ENCODE results near the gene COL11A2.

The COL11A2 gene

GRCh38 chr6:33217681-33218080 lies 25.4 kb upstream of the COL11A2 start:
- TF ChIP-seq CTCF (IDR thresholded peaks at IDR 0.05; ENCODE audit: low read depth, low read length, missing control alignments): no peak
- no peak for DNase-seq (ENCODE audit: extremely low read depth, low read depth)

GRCh38 chr6:33217246-33217645 lies 25.0 kb upstream of the COL11A2 start:
- H3K4me3 ChIP-seq (replicated peaks; ENCODE audit: low read depth, low read length): no peak overlapping the region
- no peak for DNase-seq (ENCODE audit: extremely low read depth, low read depth)
- TF ChIP-seq CTCF (IDR thresholded peaks at IDR 0.05; ENCODE audit: low read depth, low read length, missing control alignments): no peak

More at GRCh38 chr6:33217681-33218080, 25.4 kb upstream of the COL11A2 start:
- H3K4me3 ChIP-seq (replicated peaks; ENCODE audit: low read depth, low read length): no peak overlapping the region

- no peak for TF ChIP-seq CTCF (IDR thresholded peaks at IDR 0.05; ENCODE audit: low read depth, low read length, missing control alignments)
- H3K4me3 ChIP-seq (replicated peaks; ENCODE audit: low read depth, low read length): no peak overlapping the region
- DNase-seq (ENCODE audit: extremely low read depth, low read depth): no peak
These were observed 23.9 kb upstream of the COL11A2 start for GRCh38 chr6:33216117-33216649.

- DNase-seq (ENCODE audit: extremely low read depth, low read depth): no peak
- TF ChIP-seq CTCF (IDR thresholded peaks at IDR 0.05; ENCODE audit: low read depth, low read length, missing control alignments): no peak
- no peak overlapping the region for H3K4me3 ChIP-seq (replicated peaks; ENCODE audit: low read depth, low read length)
These were observed 23.2 kb upstream of the COL11A2 start for GRCh38 chr6:33215271-33216116.

GRCh38 chr6:33213989-33214335 lies 21.7 kb upstream of the COL11A2 start:
- peak overlapping the region; percentile 44; the same call in 1 of the 2 replicates for H3K4me3 ChIP-seq (replicated peaks; ENCODE audit: low read depth, low read length)
- TF ChIP-seq CTCF (IDR thresholded peaks at IDR 0.05; ENCODE audit: low read depth, low read length, missing control alignments): no peak
- no peak for DNase-seq (ENCODE audit: extremely low read depth, low read depth)

- peak overlapping the region; percentile 44 for H3K4me3 ChIP-seq (replicated peaks; ENCODE audit: low read depth, low read length)
- TF ChIP-seq CTCF (IDR thresholded peaks at IDR 0.05; ENCODE audit: low read depth, low read length, missing control alignments): no peak
- no peak for DNase-seq (ENCODE audit: extremely low read depth, low read depth)
These were observed 21.1 kb upstream of the COL11A2 start for GRCh38 chr6:33213166-33213988.

Data from HFF-Myc (cell line).